ENCODE measurements around the gene SDK2. TPM values are rescaled to one million over a fixed set of nuclear protein-coding genes. Genes with fewer than 3 reads are reported as not detected.

SDK2 gene
- total and polyA plus RNA-seq, 2 of the 8 experiments (the other 6 are each of a cell fraction or from before 2014, with no cell fraction given) = 3.9 to 4.1 TPM

DNA sequence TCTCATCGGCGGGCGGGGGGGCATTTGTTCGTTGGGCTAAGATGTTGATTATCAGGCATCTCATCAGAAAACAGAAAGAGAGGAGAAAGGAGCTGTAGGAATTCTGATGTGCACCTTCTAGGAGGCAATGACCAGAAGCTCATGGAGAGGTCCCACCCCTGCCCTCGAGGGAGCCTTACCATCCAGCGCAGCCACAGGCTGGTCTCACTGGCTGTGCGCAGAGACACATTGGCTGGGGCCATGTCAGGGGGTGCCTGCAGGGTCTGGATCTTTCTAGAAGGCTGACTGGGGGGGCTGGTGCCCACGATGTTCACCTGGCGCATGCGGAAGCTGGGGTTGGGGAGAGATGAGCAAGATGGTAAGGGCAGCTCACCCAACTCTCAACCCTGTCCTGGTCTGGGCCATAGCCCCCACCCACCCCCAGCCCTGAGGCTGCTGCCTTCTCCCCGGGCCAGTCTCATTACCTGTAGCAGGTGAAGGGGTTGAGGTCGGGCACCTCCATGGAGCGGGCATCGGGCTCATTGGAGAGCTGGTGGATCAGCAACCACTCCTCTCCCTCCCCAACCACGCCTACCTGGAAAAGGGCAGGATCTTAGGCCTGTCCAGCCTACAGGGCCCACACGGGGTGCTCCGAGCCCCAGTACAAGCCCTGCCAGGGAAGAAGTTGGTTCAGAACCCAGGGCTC, 246.2 kb downstream of the SDK2 start:
- no peak overlapping the region for H3K4ac ChIP-seq (replicated peaks; ENCODE audit: insufficient read length, low read depth, low read length)
- H3K27ac ChIP-seq (ENCODE audit: low read depth, low read length) = no peak overlapping the region
- DNase-seq (ENCODE audit: low read depth in 1 of 2, low spot score in 2 of 2) (no peak), FAIRE-seq (no peak)
- H3K56ac ChIP-seq (replicated peaks; ENCODE audit: insufficient read length, low read depth, low read length) = no peak overlapping the region
- no peaks in the 10 kb centered on the region for H3K79me2 ChIP-seq (ENCODE audit: control insufficient read depth in 1 of 2, insufficient read depth in 2 of 2, low read length in 2 of 2)
- H3K79me1 ChIP-seq (ENCODE audit: low read depth, low read length) = no peaks in the 10 kb centered on the region; the same call in 1 of the 2 replicates
- CTCF ChIA-PET (ENCODE audit: partially characterized antibody) = interaction anchor here (0.9 to 1.2 kb wide), 3 partner anchors 23 to 384 kb away, joined by 3 to 4 read pairs (median 3); no protein-coding TSS in a partner anchor
- H3K9ac ChIP-seq (replicated peaks in 1 of 4; ENCODE audit: extremely low read depth in 1 of 4, low read depth in 3 of 4, low read length in 3 of 4) = no peak overlapping the region
- H4K91ac ChIP-seq (replicated peaks; ENCODE audit: insufficient read length, low read length) = no peak overlapping the region
- H2BK15ac ChIP-seq (ENCODE audit: low read length) = no peak overlapping the region
- WGBS, 2 experiments (ENCODE audit: extremely low coverage in 1 of 2, insufficient coverage in 1 of 2, insufficient read length in 1 of 2, insufficient replicate concordance in 2 of 2, low coverage in 1 of 2, low lambda C conversion rate in 2 of 2, missing lambda C conversion rate in 1 of 2) = 98% methylated on average over 17 of the region's 17 CpGs; no CpG with 5 or more reads in 1 of the 2 experiments
- no peak overlapping the region for H2BK12ac ChIP-seq (ENCODE audit: low read depth, low read length)
- H2AFZ ChIP-seq (ENCODE audit: low read length) = no peak overlapping the region
- H4K8ac ChIP-seq (ENCODE audit: extremely low read depth, insufficient read depth, low read length) = no peak overlapping the region
- peaks cover 0 to 3% (median 1%) of the 10 kb centered on the region in 4 experiments; a peak in 2 of 8 replicates for H3K36me3 ChIP-seq (ENCODE audit: control insufficient read depth in 2 of 4, insufficient read depth in 4 of 4, low read length in 3 of 4)
- H3K9me3 ChIP-seq (ENCODE audit: insufficient read depth in 2 of 2, low read depth in 1 of 2, low read length in 1 of 2) = no peaks in the 10 kb centered on the region
- no peak overlapping the region for H3K4me2 ChIP-seq (ENCODE audit: insufficient read depth in 1 of 2, low read depth in 2 of 2, low read length in 2 of 2)
- no peak overlapping the region for H4K5ac ChIP-seq (ENCODE audit: insufficient read length, low read depth, low read length)
- no peak overlapping the region for H2BK120ac ChIP-seq (replicated peaks; ENCODE audit: low read depth, low read length)
- H3K4me3 ChIP-seq (ENCODE audit: extremely low read depth in 1 of 4, insufficient read depth in 2 of 4, low read depth in 3 of 4, low read length in 4 of 4) = no peak overlapping the region
- H3K23ac ChIP-seq (ENCODE audit: insufficient read length) = no peak overlapping the region
- H2AK5ac ChIP-seq (ENCODE audit: low read depth, low read length) = no peak overlapping the region
- POLR2A ChIA-PET (ENCODE audit: partially characterized antibody) = interaction anchor here (1.2 kb wide), 1 partner anchor 13 kb away, joined by 3 read pairs; no protein-coding TSS in a partner anchor
- no peak overlapping the region for H2BK5ac ChIP-seq (ENCODE audit: low read depth, low read length)
- peaks cover 0 to 2% (median 0%) of the 10 kb centered on the region in 4 experiments; a peak in 3 of 7 replicates for H3K4me1 ChIP-seq (replicated peaks in 1 of 4; ENCODE audit: control insufficient read depth in 3 of 4, insufficient read depth in 4 of 4, low read length in 3 of 4)
- no peaks in the 10 kb centered on the region; the same call in 1 of the 2 replicates for H3K23me2 ChIP-seq (ENCODE audit: low read depth, low read length)
- no peak overlapping the region for H2BK20ac ChIP-seq (ENCODE audit: low read length)
- H4K20me1 ChIP-seq (replicated peaks in 1 of 2; ENCODE audit: control insufficient read depth in 1 of 2, insufficient read depth in 2 of 2, low read length in 2 of 2) = peaks cover 0 to 1% of the 10 kb centered on the region in 2 experiments
- H3K14ac ChIP-seq (ENCODE audit: insufficient read length) = no peak overlapping the region
- no peaks in the 10 kb centered on the region for H3K27me3 ChIP-seq (replicated peaks in 1 of 4; ENCODE audit: control insufficient read depth in 3 of 4, extremely low read depth in 1 of 4, insufficient read depth in 3 of 4, low read length in 3 of 4)
- no peak overlapping the region for H3K18ac ChIP-seq (ENCODE audit: extremely low read depth, low read length)
- TF ChIP-seq CTCF (IDR thresholded peaks at IDR 0.05; ENCODE audit: control extremely low read depth in 1 of 3, insufficient read depth in 1 of 3, low read depth in 1 of 3, low read length in 3 of 3) (no peak), HDAC2 (IDR thresholded peaks at IDR 0.05; ENCODE audit: borderline replicate concordance in 1 of 2, low read depth in 2 of 2, low read length in 2 of 2) (no peak), CREB1 (IDR thresholded peaks at IDR 0.05) (no peak), E2F6 (IDR thresholded peaks at IDR 0.05) (no peak), ZNF274 (IDR thresholded peaks at IDR 0.05; ENCODE audit: borderline replicate concordance, extremely low read depth, low read length) (no peak)
- TF ChIP-seq, protein P1, sequence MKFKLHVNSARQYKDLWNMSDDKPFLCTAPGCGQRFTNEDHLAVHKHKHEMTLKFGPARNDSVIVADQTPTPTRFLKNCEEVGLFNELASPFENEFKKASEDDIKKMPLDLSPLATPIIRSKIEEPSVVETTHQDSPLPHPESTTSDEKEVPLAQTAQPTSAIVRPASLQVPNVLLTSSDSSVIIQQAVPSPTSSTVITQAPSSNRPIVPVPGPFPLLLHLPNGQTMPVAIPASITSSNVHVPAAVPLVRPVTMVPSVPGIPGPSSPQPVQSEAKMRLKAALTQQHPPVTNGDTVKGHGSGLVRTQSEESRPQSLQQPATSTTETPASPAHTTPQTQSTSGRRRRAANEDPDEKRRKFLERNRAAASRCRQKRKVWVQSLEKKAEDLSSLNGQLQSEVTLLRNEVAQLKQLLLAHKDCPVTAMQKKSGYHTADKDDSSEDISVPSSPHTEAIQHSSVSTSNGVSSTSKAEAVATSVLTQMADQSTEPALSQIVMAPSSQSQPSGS (IDR thresholded peaks at IDR 0.05; ENCODE audit: low read length) = no peak
